ENCODE data around the gene MTUS2. TPM values are rescaled to one million over a fixed set of nuclear protein-coding genes. Genes with fewer than 3 reads are reported as not detected.

The MTUS2 gene
- total and polyA plus RNA-seq, 9 of the 15 experiments (the other 6 are each of a cell fraction or from before 2014, with no cell fraction given): 0.01 to 0.28 (median 0.06) TPM; not detected in 1

DNA sequence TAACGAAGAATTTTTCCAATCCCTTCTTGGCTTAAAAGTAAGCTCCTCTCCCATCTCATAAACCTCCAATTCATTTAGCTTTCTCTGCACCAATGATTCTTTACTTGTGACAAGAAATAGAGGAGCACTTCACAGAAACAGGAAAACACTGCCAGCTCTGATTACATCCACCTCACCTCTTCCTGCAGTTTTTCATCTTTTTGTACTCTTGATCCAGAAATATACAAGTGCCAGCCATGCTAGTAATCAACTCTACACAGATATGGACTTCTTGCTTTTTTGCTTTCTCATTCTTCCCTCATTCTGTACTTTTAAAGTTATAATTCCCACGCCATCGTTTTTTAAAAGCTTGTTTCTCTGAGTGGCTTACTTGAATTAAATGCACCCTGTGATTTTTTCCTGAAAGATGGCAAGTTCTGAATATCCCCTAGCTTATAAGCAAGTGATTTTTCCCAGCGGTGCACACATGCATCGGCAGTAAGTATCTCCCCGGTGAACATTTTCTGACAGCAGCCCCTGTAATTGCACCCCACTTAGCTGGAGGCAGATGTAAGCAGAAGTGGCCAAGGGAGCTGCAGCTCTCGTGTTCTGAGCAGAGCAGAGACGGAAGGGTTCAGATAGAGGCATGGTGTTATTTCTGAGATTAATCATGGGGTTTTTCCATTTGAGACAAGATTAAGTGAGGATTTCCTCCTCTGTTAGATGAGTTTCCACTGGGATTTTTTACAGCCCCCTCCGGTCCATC is 434.7 kb downstream of the MTUS2 start:
- H3K9me1 ChIP-seq (ENCODE audit: control insufficient read depth, insufficient read depth, low read length): no peaks in the 10 kb centered on the region
- POLR2A ChIA-PET: no interaction called here
- CTCF ChIA-PET (ENCODE audit: low intra/inter-chr PET ratio): no interaction called here
- in situ Hi-C loops (cut with MboI) (no loop called here), intact Hi-C loops (cut with micrococcal nuclease) (no loop called here)
- no peak overlapping the region for H3K27ac ChIP-seq (ENCODE audit: extremely low read depth, low read depth, low read length)
- 0% methylated on average over 5 of the region's 9 CpGs for WGBS (ENCODE audit: insufficient coverage, low coverage, missing lambda C conversion rate)
- H2AFZ ChIP-seq (ENCODE audit: low read depth, low read length): no peak overlapping the region
- no TSS peak for BruUV-seq (replicated peaks)
- H3K36me3 ChIP-seq (ENCODE audit: control insufficient read depth, insufficient read depth, low read length): no peaks in the 10 kb centered on the region
- no peak overlapping the region for H3K9ac ChIP-seq (ENCODE audit: insufficient read depth in 1 of 2, low read depth in 2 of 2, low read length in 2 of 2)
- FAIRE-seq: no peak
- no peaks in the 10 kb centered on the region for H4K20me1 ChIP-seq (replicated peaks; ENCODE audit: control insufficient read depth, insufficient read depth, low read length)
- DNase-seq (ENCODE audit: extremely low read depth in 1 of 4, low spot score in 3 of 4): no peak
- H3K4me2 ChIP-seq (ENCODE audit: insufficient read depth, low read length): no peak overlapping the region
- no peak for TF ChIP-seq SRSF7 (optimal IDR thresholded peaks at IDR 0.05; ENCODE audit: low read depth, low read length)
- no peaks in the 10 kb centered on the region for H3K4me1 ChIP-seq (replicated peaks in 1 of 2; ENCODE audit: control insufficient read depth in 2 of 2, insufficient read depth in 2 of 2, low read length in 2 of 2)
- ATAC-seq: no peak
- H3K4me3 ChIP-seq: no peak overlapping the region
- H3K79me2 ChIP-seq (ENCODE audit: control insufficient read depth, insufficient read depth, low read length): no peaks in the 10 kb centered on the region
- H3K9me3 ChIP-seq (replicated peaks; ENCODE audit: control insufficient read depth, insufficient read depth, low read depth, low read length): no peaks in the 10 kb centered on the region
- no peaks in the 10 kb centered on the region for H3K27me3 ChIP-seq (ENCODE audit: control insufficient read depth in 2 of 2, insufficient read depth in 2 of 2, low read length in 2 of 2)

DNA sequence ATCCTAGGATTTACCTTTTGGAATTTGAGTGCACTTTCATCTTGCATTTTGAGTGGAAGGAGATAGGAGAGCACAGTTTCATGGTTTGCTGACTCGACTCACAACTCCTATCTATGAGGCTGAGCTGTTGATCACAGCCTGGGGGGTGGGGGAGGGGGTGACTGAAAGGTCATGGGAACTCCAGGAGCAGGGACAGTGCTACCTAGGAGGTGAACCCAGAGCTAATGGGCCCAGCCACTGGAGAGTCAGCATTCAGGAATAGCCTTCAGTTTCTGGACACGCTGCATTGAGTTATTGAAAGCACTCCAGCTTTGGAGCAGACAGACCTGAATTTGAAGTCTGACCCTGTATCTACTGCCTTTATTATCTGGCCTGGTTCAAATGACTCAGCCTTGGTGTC is 435.4 kb downstream of the MTUS2 start:
- WGBS (ENCODE audit: insufficient coverage, low coverage, missing lambda C conversion rate): 0% methylated on average over 2 of the region's 2 CpGs
- H3K9me3 ChIP-seq (replicated peaks; ENCODE audit: control insufficient read depth, insufficient read depth, low read depth, low read length): no peaks in the 10 kb centered on the region

More for the DNA sequence above, 435.4 kb downstream of the MTUS2 start:
- in situ Hi-C loops (cut with MboI): no loop called here
- POLR2A ChIA-PET: no interaction called here
- Histone ChIP-seq H3K4me1 (replicated peaks in 1 of 2; ENCODE audit: control insufficient read depth in 2 of 2, insufficient read depth in 2 of 2, low read length in 2 of 2) (no peaks in the 10 kb centered on the region), H3K27ac (ENCODE audit: extremely low read depth, low read depth, low read length) (no peak overlapping the region), H3K4me3 (no peak overlapping the region), H3K4me2 (ENCODE audit: insufficient read depth, low read length) (no peak overlapping the region), H4K20me1 (replicated peaks; ENCODE audit: control insufficient read depth, insufficient read depth, low read length) (no peaks in the 10 kb centered on the region), H3K36me3 (ENCODE audit: control insufficient read depth, insufficient read depth, low read length) (no peaks in the 10 kb centered on the region), H3K9me1 (ENCODE audit: control insufficient read depth, insufficient read depth, low read length) (no peaks in the 10 kb centered on the region), H2AFZ (ENCODE audit: low read depth, low read length) (no peak overlapping the region), H3K79me2 (ENCODE audit: control insufficient read depth, insufficient read depth, low read length) (no peaks in the 10 kb centered on the region), H3K27me3 (ENCODE audit: control insufficient read depth in 2 of 2, insufficient read depth in 2 of 2, low read length in 2 of 2) (no peaks in the 10 kb centered on the region), H3K9ac (ENCODE audit: insufficient read depth in 1 of 2, low read depth in 2 of 2, low read length in 2 of 2) (no peak overlapping the region)
- no TSS peak for BruUV-seq (replicated peaks)
- intact Hi-C loops (cut with micrococcal nuclease): no loop called here
- CTCF ChIA-PET (ENCODE audit: low intra/inter-chr PET ratio): no interaction called here
- DNase-seq (ENCODE audit: extremely low read depth in 1 of 4, low spot score in 3 of 4): no peak
- ATAC-seq: no peak
- FAIRE-seq: no peak
- TF ChIP-seq MEF2A (IDR thresholded peaks at IDR 0.05; ENCODE audit: control insufficient read depth, low read depth, low read length): no peak

All from K562 (cell line).